ENCODE data around the gene IRF2.

IRF2 gene

DNA sequence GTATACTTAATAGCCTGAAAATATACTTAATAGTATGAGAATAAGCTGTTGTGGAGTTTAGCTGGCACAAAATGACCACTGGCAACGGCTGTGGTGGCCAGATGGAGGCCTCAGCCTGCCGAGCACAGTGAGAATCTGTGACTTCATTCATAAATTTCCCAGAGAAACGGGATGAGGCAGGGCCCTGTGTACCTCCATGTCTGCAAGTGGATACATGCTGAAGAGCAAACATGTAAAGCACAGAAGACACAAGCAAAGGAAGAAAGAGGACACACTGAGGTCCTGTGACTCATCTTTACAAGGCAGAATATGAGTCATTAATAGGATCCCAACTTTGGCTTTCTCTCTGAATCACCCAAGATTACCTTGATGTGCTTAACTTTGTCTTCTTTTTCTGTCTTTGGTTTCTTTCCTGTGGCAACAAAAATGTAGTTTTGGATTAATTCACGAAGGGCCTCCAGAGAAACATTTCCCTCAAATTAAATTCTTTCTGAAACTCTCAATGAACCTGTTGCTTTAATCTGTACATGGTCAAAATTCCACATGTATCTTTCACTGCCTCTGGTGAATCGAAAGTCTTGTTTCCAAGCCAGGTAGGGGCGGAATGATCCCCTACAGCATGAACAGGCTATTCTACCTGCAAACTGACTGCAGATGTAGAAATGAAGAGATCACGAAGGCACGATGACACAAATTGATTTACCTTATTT lies 56.4 kb downstream of the IRF2 start:
- TF ChIP-seq, protein P1, sequence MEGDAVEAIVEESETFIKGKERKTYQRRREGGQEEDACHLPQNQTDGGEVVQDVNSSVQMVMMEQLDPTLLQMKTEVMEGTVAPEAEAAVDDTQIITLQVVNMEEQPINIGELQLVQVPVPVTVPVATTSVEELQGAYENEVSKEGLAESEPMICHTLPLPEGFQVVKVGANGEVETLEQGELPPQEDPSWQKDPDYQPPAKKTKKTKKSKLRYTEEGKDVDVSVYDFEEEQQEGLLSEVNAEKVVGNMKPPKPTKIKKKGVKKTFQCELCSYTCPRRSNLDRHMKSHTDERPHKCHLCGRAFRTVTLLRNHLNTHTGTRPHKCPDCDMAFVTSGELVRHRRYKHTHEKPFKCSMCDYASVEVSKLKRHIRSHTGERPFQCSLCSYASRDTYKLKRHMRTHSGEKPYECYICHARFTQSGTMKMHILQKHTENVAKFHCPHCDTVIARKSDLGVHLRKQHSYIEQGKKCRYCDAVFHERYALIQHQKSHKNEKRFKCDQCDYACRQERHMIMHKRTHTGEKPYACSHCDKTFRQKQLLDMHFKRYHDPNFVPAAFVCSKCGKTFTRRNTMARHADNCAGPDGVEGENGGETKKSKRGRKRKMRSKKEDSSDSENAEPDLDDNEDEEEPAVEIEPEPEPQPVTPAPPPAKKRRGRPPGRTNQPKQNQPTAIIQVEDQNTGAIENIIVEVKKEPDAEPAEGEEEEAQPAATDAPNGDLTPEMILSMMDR (IDR thresholded peaks at IDR 0.05), result no peak
- peak overlapping the region; percentile 60 for H3K4me3 ChIP-seq
- peak overlapping the region; percentile 64 to 79 for H3K27ac ChIP-seq
- no peak for DNase-seq (ENCODE audit: low spot score)

DNA sequence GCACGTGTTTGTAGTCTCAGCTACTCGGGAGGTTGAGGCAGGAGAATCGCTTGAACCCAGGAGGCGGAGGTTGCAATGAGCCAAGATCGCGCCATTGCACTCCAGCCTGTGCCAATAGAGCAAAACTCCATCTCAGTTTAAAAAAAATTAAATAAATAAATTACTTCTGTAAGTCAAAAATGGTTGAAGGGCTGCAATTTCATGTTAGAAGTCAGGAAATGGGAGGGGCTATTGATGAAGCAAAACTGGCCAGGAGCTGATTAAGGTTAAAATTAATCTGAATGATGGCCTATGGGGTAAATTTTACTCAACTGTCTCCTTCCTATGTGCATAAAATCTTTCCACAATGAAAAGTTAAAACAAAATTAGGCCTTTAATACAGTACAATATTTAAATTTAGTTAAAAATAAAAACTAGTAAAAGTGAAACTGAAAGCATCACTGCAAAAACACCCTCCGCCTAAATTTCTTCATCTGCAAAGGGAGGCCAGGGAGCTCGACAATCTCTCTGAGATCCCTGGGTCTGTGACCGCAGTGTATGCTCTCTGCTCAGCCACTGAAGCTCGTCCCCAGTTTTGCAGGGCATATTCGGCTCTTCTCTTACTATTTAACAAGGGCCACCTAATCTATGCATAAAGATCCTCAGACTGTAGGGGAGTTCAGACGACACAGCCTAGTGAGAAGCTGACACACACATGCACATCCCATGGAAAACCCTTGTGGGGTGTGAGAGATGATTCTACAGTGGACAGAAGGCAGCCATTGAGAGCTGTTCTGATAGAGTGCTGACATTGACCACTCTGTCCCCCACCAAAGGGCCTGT lies 57.2 kb downstream of the IRF2 start:
- TF ChIP-seq, protein P1 (IDR thresholded peaks at IDR 0.05), result no peak
- Histone ChIP-seq H3K4me3 (peak overlapping the region; percentile 60), H3K27ac (peak overlapping the region; percentile 64 to 79)
- DNase-seq (ENCODE audit: low spot score), result no peak

DNA sequence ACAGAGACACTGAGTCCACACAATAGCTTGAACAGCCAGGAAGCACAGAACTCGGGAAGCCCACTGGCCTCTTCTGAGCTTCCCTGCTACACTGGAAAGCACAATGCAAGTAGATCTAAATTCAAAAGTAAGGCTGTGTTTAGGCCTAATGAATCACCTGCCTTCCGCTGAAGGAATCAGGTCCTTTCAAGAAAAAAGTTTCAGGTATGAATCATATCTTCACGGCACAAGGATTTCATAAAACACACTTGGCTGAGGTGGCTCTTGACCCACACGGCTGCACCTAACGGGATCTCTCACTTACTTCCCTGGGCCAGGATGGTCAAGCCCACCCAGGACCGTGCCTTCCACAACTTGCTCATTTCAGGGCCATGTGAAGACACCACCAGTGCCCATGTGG lies 59.3 kb downstream of the IRF2 start:
- TF ChIP-seq, protein P1 (IDR thresholded peaks at IDR 0.05), result no peak
- no peak overlapping the region for H3K4me3 ChIP-seq
- H3K27ac ChIP-seq, result no peak overlapping the region
- DNase-seq (ENCODE audit: low spot score), result no peak

DNA sequence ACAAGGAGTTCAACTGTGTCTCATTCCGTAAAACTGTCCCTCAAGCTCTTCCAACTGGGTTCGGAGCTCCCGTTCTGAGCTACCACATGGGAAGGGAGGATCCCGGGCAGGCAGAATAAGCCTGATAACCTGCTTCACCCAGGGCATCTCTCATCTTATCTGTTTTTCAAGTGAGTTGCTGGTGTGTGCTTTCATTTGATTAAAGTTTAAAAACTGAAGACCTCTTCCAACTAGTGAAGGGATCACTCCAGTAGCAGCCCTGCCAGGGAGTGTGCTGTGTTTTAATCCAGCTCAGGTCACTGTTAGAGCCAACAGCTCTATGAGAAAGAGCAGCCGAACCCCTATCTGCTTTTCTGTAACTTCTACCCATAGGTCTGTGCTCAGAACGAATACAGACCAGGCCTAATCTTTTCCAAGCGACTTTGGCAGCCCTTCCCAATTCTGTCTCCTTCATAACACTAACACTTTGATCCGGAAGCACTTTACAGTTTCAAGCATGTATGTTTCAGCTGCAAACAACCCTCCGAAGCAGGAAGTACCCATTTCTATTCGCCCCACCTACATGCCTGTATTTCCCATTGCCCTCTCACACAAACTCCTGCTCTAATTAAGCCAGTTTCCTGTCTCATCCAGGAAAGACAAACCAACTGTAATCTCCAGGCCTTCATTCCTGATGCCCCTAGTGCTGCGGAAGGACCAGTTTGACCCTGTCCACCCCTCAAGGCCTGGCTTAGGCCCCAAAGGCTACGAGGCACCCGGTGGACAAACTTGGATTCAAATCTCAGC lies 60.9 kb downstream of the IRF2 start:
- no peak for DNase-seq (ENCODE audit: low spot score)
- TF ChIP-seq, protein P1 (IDR thresholded peaks at IDR 0.05), result no peak
- Histone ChIP-seq H3K27ac (peak overlapping the region in 1 of 2 donors; percentile 48), H3K4me3 (no peak overlapping the region)

DNA sequence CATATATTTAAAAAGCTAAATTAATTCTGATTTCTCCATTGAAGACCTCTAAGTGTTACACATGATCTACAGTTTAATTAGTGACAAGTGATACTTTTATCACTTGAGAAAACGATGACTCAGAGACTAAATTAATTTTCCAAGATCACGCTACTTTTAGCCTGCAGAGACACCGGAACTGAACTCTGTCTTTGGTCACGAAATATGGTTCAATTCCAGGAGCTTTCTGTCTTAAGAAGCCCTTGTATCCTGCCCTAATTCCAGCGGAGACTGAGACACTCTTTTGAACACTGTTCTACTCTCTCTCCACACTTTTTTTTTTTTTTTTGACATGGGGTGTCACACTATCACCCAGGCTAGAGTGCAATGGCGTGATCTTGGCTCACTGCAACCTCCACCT lies 63.6 kb downstream of the IRF2 start:
- TF ChIP-seq, protein P1 (IDR thresholded peaks at IDR 0.05), result no peak
- Histone ChIP-seq H3K27ac (no peak overlapping the region), H3K4me3 (no peak overlapping the region)
- DNase-seq (ENCODE audit: low spot score), result no peak

DNA sequence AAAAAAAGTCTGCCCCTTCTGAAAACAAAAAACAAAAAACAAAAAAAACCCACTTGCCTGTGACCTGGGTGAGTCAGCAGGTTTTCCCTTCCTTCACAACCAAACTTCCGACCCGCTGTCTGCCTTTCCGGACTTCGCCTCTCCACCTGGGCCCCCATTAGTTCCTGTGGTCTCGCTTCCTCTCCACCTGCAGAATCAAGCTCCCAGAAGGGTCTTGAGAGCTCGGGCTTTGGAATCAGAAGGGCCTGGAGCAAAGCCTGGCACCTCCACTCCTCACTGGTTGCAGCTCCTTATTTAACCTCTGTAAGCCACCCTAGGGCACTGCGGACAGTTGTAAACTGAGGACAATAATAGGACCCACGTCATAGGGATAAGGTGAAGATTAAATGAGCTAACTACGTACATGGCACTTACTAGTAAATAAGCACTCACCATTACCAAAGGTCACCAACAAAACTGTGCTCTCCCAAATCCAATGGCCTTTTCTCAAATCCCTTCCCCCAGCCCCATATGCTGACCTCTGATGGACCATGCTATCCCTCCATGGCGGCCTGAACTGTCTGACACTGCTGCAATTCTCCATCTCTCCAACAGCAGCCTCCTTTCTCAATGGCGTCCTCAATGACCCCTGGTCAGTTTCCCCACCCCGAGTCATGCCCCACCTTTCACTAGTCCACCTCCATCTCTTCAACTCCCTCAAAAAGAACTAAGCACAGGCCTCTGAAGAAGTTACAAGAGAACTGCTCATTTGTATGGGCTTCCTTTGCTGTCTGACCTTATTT lies 64.2 kb downstream of the IRF2 start:
- H3K4me3 ChIP-seq, result no peak overlapping the region
- no peak overlapping the region for H3K27ac ChIP-seq
- TF ChIP-seq, protein P1 (IDR thresholded peaks at IDR 0.05), result no peak
- DNase-seq (ENCODE audit: low spot score), result no peak

Data from coronary artery (tissue), 2 donors.